Calu3 (cell line): ENCODE measurements around the gene ELANE. TPM values are rescaled to one million over a fixed set of nuclear protein-coding genes. Genes with fewer than 3 reads are reported as not detected.

Source experiments
- BruUV-seq: library from RNA; stranded (reverse); fragments of 400-500 nt; replicated peaks from 2 replicates; lab custom pipeline; 2021; lab: Mats Ljungman, UMichigan
- CTCF ChIA-PET: fragments of 300-600 bp; sonication (Branson Sonifier 250); formaldehyde crosslinking; loops from one replicate; lab custom pipeline; 2022; ENCODE audit warnings: antibody characterized with exemption; lab: Charles Lee
- DNase-seq: peaks from one replicate; pipeline ENCODE4 v3.0.0; 2022
- H3K27ac Mint-ChIP-seq: one replicate; pipeline ENCODE4 v1.8.0; 2022; ENCODE audit warnings: mixed read lengths; ENCODE audit not compliant: unreplicated experiment
- H3K27me3 Mint-ChIP-seq: one replicate; pipeline ENCODE4 v1.8.0; 2022; ENCODE audit warnings: mixed read lengths; ENCODE audit not compliant: unreplicated experiment
- H3K36me3 Mint-ChIP-seq: one replicate; pipeline ENCODE4 v1.8.0; 2022; ENCODE audit warnings: mild to moderate bottlenecking, moderate library complexity, mixed read lengths; ENCODE audit not compliant: insufficient read depth, unreplicated experiment
- H3K4me1 Mint-ChIP-seq: one replicate; pipeline ENCODE4 v1.8.0; 2022; ENCODE audit warnings: mild to moderate bottlenecking, low read depth, mixed read lengths; ENCODE audit not compliant: unreplicated experiment
- H3K4me3 Mint-ChIP-seq: one replicate; pipeline ENCODE4 v1.8.0; 2022; ENCODE audit warnings: mild to moderate bottlenecking, low read depth, moderate library complexity, mixed read lengths; ENCODE audit not compliant: unreplicated experiment
- H3K9me3 Mint-ChIP-seq: one replicate; pipeline ENCODE4 v1.8.0; 2022; ENCODE audit warnings: low read depth, mixed read lengths; ENCODE audit not compliant: unreplicated experiment
- CTCF ChIP-seq: fragments of 200-600 bp; IDR thresholded peaks from one replicate; pipeline ENCODE4 v1.8.0; 2022; ENCODE audit warnings: antibody characterized with exemption; ENCODE audit not compliant: unreplicated experiment
- intact Hi-C: fragments of 100-400 bp; cut with micrococcal nuclease; formaldehyde crosslinking; loops from one replicate; pipeline ENCODE4 v1.10.0; 2022; ENCODE audit not compliant: unreplicated experiment
- total RNA-seq: library from RNA; stranded (reverse); gene quantifications from 2 replicates; pipeline ENCODE4 v1.2.3, GENCODE V29; 2022

Gene ELANE
- total RNA-seq, 1 experiment from 2014 or later = not detected

GRCh38 chr19:843180-843835 lies 8.8 kb upstream of the ELANE start:
- CTCF ChIA-PET = no interaction called here
- no TSS peak for BruUV-seq
- H3K27ac Mint-ChIP-seq = no peak overlapping the region
- peaks cover 9% of the 10 kb centered on the region for H3K4me1 Mint-ChIP-seq
- TF ChIP-seq CTCF = no peak
- peaks cover 3% of the 10 kb centered on the region for H3K36me3 Mint-ChIP-seq
- H3K27me3 Mint-ChIP-seq = peaks cover 59% of the 10 kb centered on the region
- peak overlapping the region; percentile 24 for H3K4me3 Mint-ChIP-seq
- DNase-seq = peak; percentile 40
- H3K9me3 Mint-ChIP-seq = peaks cover 3% of the 10 kb centered on the region
- intact Hi-C loops = no loop called here

GRCh38 chr19:843836-844545 lies 8.1 kb upstream of the ELANE start:
- TF ChIP-seq CTCF = no peak
- intact Hi-C loops = no loop called here
- BruUV-seq = no TSS peak
- peaks cover 66% of the 10 kb centered on the region for H3K27me3 Mint-ChIP-seq
- CTCF ChIA-PET = interaction anchor here (0.8 kb wide), 1 partner anchor 43 kb away, joined by 6 read pairs; no protein-coding TSS in a partner anchor
- peak overlapping the region; percentile 26 for H3K4me3 Mint-ChIP-seq
- peaks cover 3% of the 10 kb centered on the region for H3K36me3 Mint-ChIP-seq
- no peak overlapping the region for H3K27ac Mint-ChIP-seq
- peaks cover 9% of the 10 kb centered on the region for H3K4me1 Mint-ChIP-seq
- peaks cover 3% of the 10 kb centered on the region for H3K9me3 Mint-ChIP-seq
- DNase-seq = no peak

- no peak for DNase-seq
- peaks cover 3% of the 10 kb centered on the region for H3K36me3 Mint-ChIP-seq
- peak overlapping the region; percentile 26 for H3K4me3 Mint-ChIP-seq
- H3K27ac Mint-ChIP-seq = no peak overlapping the region
- TF ChIP-seq CTCF = no peak
- H3K4me1 Mint-ChIP-seq = peaks cover 9% of the 10 kb centered on the region
- peaks cover 3% of the 10 kb centered on the region for H3K9me3 Mint-ChIP-seq
- CTCF ChIA-PET = interaction anchor here (0.8 kb wide), 1 partner anchor 44 kb away, joined by 6 read pairs; no protein-coding TSS in a partner anchor
- no TSS peak for BruUV-seq
- intact Hi-C loops = no loop called here
- H3K27me3 Mint-ChIP-seq = peaks cover 66% of the 10 kb centered on the region
Observed at GRCh38 chr19:844546-844971, 7.5 kb upstream of the ELANE start.

GRCh38 chr19:845707-846521 lies 6.2 kb upstream of the ELANE start:
- intact Hi-C loops = no loop called here
- CTCF ChIA-PET = no interaction called here
- Mint-ChIP-seq H3K4me1 (peaks cover 9% of the 10 kb centered on the region), H3K36me3 (peaks cover 3% of the 10 kb centered on the region), H3K9me3 (peaks cover 3% of the 10 kb centered on the region), H3K27me3 (peaks cover 63% of the 10 kb centered on the region), H3K27ac (no peak overlapping the region), H3K4me3 (no peak overlapping the region)
- TF ChIP-seq CTCF = no peak
- DNase-seq = no peak
- no TSS peak for BruUV-seq
